ENCODE measurements around the gene TRIM45. TPM values are rescaled to one million over a fixed set of nuclear protein-coding genes. Genes with fewer than 3 reads are reported as not detected.

Gene TRIM45
- total RNA-seq, 3 donors from 2014 or later = 1.1 to 8.2 (median 6.6) TPM

Other genes starting within 250 kb of the TRIM45 start
- gene PTGFRN, start 211.8 kb downstream of the TRIM45 start, total RNA-seq = 10 to 100 TPM; 10.6 to 30.8 (median 24.3) TPM
- gene CD101, start 120.0 kb downstream of the TRIM45 start, total RNA-seq = 1 to 10 TPM in 1 of 3 donors, under 1 TPM in 2; 0.32 to 3.9 (median 0.73) TPM
- 10 to 100 TPM; 15.5 to 24.7 (median 24.6) TPM for gene TTF2, start 61.4 kb downstream of the TRIM45 start, total RNA-seq
- gene VTCN1, start 89.2 kb upstream of the TRIM45 start, total RNA-seq = 10 to 100 TPM in 2 of 3 donors, under 1 TPM in 1; 0.16 to 97.0 (median 52.1) TPM
- gene MAN1A2, start 245.7 kb upstream of the TRIM45 start, total RNA-seq = 10 to 100 TPM; 40.2 to 52.8 (median 43.3) TPM

All from breast epithelium (tissue), 3 donors.